Mesothelial cell of epicardium (in vitro differentiated cells): Measurements from ENCODE around the gene IL21R. TPM values are rescaled to one million over a fixed set of nuclear protein-coding genes. Genes with fewer than 3 reads are reported as not detected.

Experiments used
- DNase-seq, 2 experiments: peaks; one replicate each; pipeline ENCODE4 v3.0.0; 2021; ENCODE audit warnings: low spot score in 2 of 2; ENCODE audit not compliant: unreplicated experiment in 2 of 2
- H3K27ac Mint-ChIP-seq: 2 replicates; pipeline ENCODE4 v1.8.0; 2021; ENCODE audit warnings: mixed read lengths
- H3K27me3 Mint-ChIP-seq: 2 replicates; pipeline ENCODE4 v1.8.0; 2021; ENCODE audit warnings: low read depth, mixed read lengths
- H3K36me3 Mint-ChIP-seq: 2 replicates; pipeline ENCODE4 v1.8.0; 2021; ENCODE audit warnings: mixed read lengths
- H3K4me1 Mint-ChIP-seq: 2 replicates; pipeline ENCODE4 v1.8.0; 2021; ENCODE audit warnings: mixed read lengths
- H3K4me3 Mint-ChIP-seq: 2 replicates; pipeline ENCODE4 v1.8.0; 2021; ENCODE audit warnings: mild to moderate bottlenecking, moderate library complexity, mixed read lengths
- H3K9me3 Mint-ChIP-seq: 2 replicates; pipeline ENCODE4 v1.8.0; 2021; ENCODE audit warnings: mixed read lengths
- CTCF ChIP-seq: fragments of 200-600 bp; sonication (generic); IDR thresholded peaks from one replicate; pipeline ENCODE4 v1.5.0; 2021; ENCODE audit warnings: antibody characterized with exemption; ENCODE audit not compliant: unreplicated experiment
- total RNA-seq: library from RNA; stranded (reverse); gene quantifications from 3 replicates; pipeline ENCODE4 v1.2.1, GENCODE V29; 2021

Gene IL21R
- total RNA-seq, 1 donor from 2014 or later: 0.22 TPM

GRCh38 chr16:27470567-27471431 lies 68.8 kb downstream of the IL21R start:
- peaks cover 74% of the 10 kb centered on the region for H3K36me3 Mint-ChIP-seq
- no peak overlapping the region for H3K4me3 Mint-ChIP-seq
- DNase-seq: no peak
- H3K9me3 Mint-ChIP-seq: peaks cover 6% of the 10 kb centered on the region
- H3K27me3 Mint-ChIP-seq: no peaks in the 10 kb centered on the region
- no peak for TF ChIP-seq CTCF
- H3K27ac Mint-ChIP-seq: no peak overlapping the region
- no peaks in the 10 kb centered on the region for H3K4me1 Mint-ChIP-seq

GRCh38 chr16:27471661-27472060 lies 69.7 kb downstream of the IL21R start:
- H3K4me3 Mint-ChIP-seq: no peak overlapping the region
- no peak for TF ChIP-seq CTCF
- H3K27me3 Mint-ChIP-seq: no peaks in the 10 kb centered on the region
- H3K9me3 Mint-ChIP-seq: peaks cover 6% of the 10 kb centered on the region
- H3K4me1 Mint-ChIP-seq: no peaks in the 10 kb centered on the region
- no peak overlapping the region for H3K27ac Mint-ChIP-seq
- H3K36me3 Mint-ChIP-seq: peaks cover 69% of the 10 kb centered on the region
- no peak for DNase-seq

DNA sequence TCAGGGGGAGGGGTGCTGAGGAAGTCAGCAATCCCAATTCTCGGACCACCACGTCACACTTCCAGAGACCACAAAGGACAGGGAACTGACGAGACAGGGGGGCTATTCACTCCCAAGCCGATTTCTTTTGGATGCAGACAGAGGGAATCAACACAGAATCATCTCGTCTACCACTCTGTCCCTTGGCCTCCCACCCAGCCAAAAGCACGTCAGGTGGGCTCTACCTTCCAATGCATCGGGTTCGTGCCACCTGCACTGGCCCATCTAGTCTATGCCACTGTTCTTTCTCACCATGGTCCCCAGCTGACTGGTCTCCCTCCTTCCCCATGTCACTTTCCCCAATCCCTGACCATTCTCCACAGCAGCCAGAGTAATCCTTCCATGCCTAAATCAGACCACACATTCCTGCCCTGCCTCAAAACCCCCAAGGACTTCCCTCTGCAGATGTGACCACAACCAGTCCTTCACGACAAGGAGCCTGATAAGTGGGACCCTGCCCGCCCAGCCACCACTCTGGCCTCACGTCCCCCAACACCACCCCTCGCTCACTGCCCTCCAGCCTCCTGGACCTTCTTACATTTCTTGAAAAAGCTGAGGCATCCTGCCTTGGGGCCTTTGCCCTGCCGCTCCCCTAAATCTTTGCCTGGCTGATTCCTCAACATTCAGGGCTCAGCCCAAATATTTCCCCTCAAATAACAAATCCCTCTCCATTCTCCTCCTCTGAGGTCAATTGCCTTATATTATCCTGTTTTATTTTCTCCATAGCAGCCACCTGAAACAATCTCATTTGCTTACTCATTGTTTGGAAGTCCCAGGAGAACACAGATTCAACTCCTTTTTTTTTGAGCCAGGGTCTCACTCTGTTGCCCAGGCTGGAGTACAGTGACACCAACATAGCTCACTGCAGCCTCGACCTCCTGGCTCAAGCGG lies 70.4 kb downstream of the IL21R start:
- H3K9me3 Mint-ChIP-seq: peaks cover 6% of the 10 kb centered on the region
- H3K27ac Mint-ChIP-seq: no peak overlapping the region
- H3K4me3 Mint-ChIP-seq: no peak overlapping the region
- H3K4me1 Mint-ChIP-seq: no peaks in the 10 kb centered on the region
- no peak for TF ChIP-seq CTCF
- no peaks in the 10 kb centered on the region for H3K27me3 Mint-ChIP-seq
- peaks cover 62% of the 10 kb centered on the region for H3K36me3 Mint-ChIP-seq
- no peak for DNase-seq

DNA sequence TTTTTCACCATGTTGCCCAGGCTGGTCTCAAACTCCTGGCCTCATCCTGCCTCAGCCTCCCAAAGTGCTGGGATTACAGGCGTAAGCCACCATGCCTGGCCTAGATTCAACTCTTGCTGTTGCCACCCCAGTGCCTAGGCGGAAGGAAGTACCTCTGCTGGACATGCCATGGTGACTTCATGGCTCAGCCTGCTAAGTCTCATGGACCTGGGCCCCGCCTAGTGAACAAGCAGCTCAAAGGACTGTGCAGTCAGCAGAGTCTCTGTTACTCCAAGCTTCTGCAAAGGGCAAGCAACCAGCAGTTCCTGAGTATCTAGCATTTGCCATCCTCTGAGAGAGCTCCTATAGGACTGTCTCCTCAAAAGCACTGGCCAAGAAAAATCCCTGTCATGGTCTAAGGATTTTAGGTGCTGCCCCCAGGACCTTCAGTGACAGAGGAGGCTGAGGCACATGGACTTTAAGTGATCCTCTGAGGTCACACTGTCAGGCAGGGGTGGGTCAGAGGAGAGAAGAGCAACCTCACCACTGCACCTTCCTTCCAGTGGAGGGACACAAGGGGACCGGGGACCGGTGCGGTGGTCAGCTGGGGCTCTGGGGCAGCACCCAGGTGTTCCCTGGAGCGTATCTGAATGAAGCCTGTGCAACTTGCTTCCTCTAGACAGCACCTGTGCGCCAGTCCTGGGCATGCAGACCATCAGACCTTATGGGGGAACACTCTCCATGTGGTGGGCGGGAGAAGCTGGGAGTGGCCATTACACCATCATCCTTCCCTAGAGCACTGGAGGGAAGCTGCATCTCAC lies 71.3 kb downstream of the IL21R start:
- no peak for TF ChIP-seq CTCF
- no peak overlapping the region for H3K4me3 Mint-ChIP-seq
- no peaks in the 10 kb centered on the region for H3K9me3 Mint-ChIP-seq
- no peaks in the 10 kb centered on the region for H3K4me1 Mint-ChIP-seq
- no peaks in the 10 kb centered on the region for H3K27me3 Mint-ChIP-seq
- peaks cover 58% of the 10 kb centered on the region for H3K36me3 Mint-ChIP-seq
- H3K27ac Mint-ChIP-seq: no peak overlapping the region
- DNase-seq: no peak

- no peaks in the 10 kb centered on the region for H3K27me3 Mint-ChIP-seq
These were observed 72.1 kb downstream of the IL21R start for GRCh38 chr16:27474041-27474440.

More at GRCh38 chr16:27474041-27474440, 72.1 kb downstream of the IL21R start:
- Mint-ChIP-seq H3K4me1 (no peaks in the 10 kb centered on the region), H3K4me3 (no peak overlapping the region), H3K36me3 (peaks cover 56% of the 10 kb centered on the region), H3K9me3 (no peaks in the 10 kb centered on the region), H3K27ac (no peak overlapping the region)
- TF ChIP-seq CTCF: no peak
- no peak for DNase-seq
